UCSD-AML1 (cell line): Measurements from ENCODE around the gene BLVRB.

Experiments used
- DNase-seq: peaks from one replicate; lab custom pipeline; 2025; ENCODE audit not compliant: unreplicated experiment; lab: John Stamatoyannopoulos, UW

The BLVRB gene

GRCh38 chr19:40407714-40408597, 57.6 kb downstream of the BLVRB start:
- DNase-seq = no peak

GRCh38 chr19:40403262-40403984, 62.1 kb downstream of the BLVRB start:
- DNase-seq = peak; percentile 92

- DNase-seq = no peak
Measured at GRCh38 chr19:40400559-40400958, 65.0 kb downstream of the BLVRB start.

- no peak for DNase-seq
Measured at GRCh38 chr19:40398417-40399131, 67.0 kb downstream of the BLVRB start.
